OCI-LY1 (cell line): Measurements from ENCODE around the gene CTXN2.

Experiments
- H2AFZ ChIP-seq: fragments of 200-600 bp; sonication (generic), shearing (Covaris generic); 2 replicates; pipeline ENCODE4 v1.6.0; 2014; ENCODE audit warnings: antibody characterized with exemption, mild to moderate bottlenecking, low read length
- H3F3A ChIP-seq: fragments of 200-600 bp; sonication (generic), shearing (Covaris generic); 2 replicates; pipeline ENCODE4 v1.6.0; 2014; ENCODE audit warnings: mild to moderate bottlenecking, antibody characterized with exemption, low read length, moderate library complexity; ENCODE audit not compliant: insufficient read depth
- H3K27ac ChIP-seq: fragments of 200-600 bp; sonication (generic); 2 replicates; pipeline ENCODE4 v1.5.1; 2014; ENCODE audit warnings: low read length, mixed run types, mild to moderate bottlenecking, low read depth; ENCODE audit not compliant: poor library complexity, severe bottlenecking
- H3K27me3 ChIP-seq: fragments of 200-600 bp; sonication (generic); 2 replicates; pipeline ENCODE4 v1.6.0; 2014; ENCODE audit warnings: antibody characterized with exemption, mild to moderate bottlenecking, low read length, moderate library complexity; ENCODE audit not compliant: insufficient read depth
- H3K36me3 ChIP-seq: fragments of 200-600 bp; sonication (generic); 2 replicates; pipeline ENCODE4 v1.6.1; 2014; ENCODE audit warnings: mild to moderate bottlenecking, antibody characterized with exemption, low read length, moderate library complexity, mixed read lengths; ENCODE audit not compliant: insufficient read depth
- H3K4me1 ChIP-seq: fragments of 200-600 bp; sonication (generic); 2 replicates; pipeline ENCODE4 v1.5.1; 2014; ENCODE audit warnings: mild to moderate bottlenecking, low read length, moderate library complexity; ENCODE audit not compliant: insufficient read depth, severe bottlenecking
- H3K4me2 ChIP-seq: fragments of 200-600 bp; sonication (generic), shearing (Covaris generic); 2 replicates; pipeline ENCODE4 v1.6.1; 2014; ENCODE audit warnings: low read length
- H3K4me3 ChIP-seq: fragments of 200-600 bp; sonication (generic); 2 replicates; pipeline ENCODE4 v1.5.1; 2014; ENCODE audit warnings: low read length, low read depth, mild to moderate bottlenecking, mixed read lengths; ENCODE audit not compliant: poor library complexity, severe bottlenecking
- H3K79me2 ChIP-seq: fragments of 200-600 bp; shearing (Covaris generic); 2 replicates; pipeline ENCODE4 v1.6.1; 2016; ENCODE audit warnings: mixed run types, low read length, mixed read lengths; ENCODE audit not compliant: insufficient read depth
- H3K9ac ChIP-seq: fragments of 200-600 bp; sonication (generic), shearing (Covaris generic); 2 replicates; pipeline ENCODE4 v1.6.1; 2014; ENCODE audit warnings: mild to moderate bottlenecking, low read length, mixed read lengths
- H3K9me2 ChIP-seq: fragments of 200-600 bp; sonication (generic), shearing (Covaris generic); 2 replicates; pipeline ENCODE4 v1.6.1; 2014; ENCODE audit warnings: low read depth, mild to moderate bottlenecking, low read length, mixed read lengths
- H3K9me3 ChIP-seq: fragments of 200-600 bp; shearing (Covaris generic); 2 replicates; pipeline ENCODE4 v1.6.1; 2014; ENCODE audit warnings: low read length, mixed read lengths
- H4K20me1 ChIP-seq: fragments of 200-600 bp; sonication (generic), shearing (Covaris generic); 2 replicates; pipeline ENCODE4 v1.6.0; 2016; ENCODE audit warnings: mild to moderate bottlenecking, low read length; ENCODE audit not compliant: insufficient read depth
- CTCF ChIP-seq: fragments of 200-600 bp; sonication (generic), shearing (Covaris generic); IDR thresholded peaks from 2 replicates; pipeline ENCODE4 v1.5.1; 2017; ENCODE audit warnings: mild to moderate bottlenecking, antibody characterized with exemption, low read length, moderate library complexity, mixed read lengths
- EZH2 ChIP-seq: fragments of 200-600 bp; sonication (generic), shearing (Covaris generic); IDR thresholded peaks from 2 replicates; pipeline ENCODE4 v1.8.0; 2017; ENCODE audit warnings: borderline replicate concordance, mixed run types, mild to moderate bottlenecking, antibody characterized with exemption, low read length, moderate library complexity, mixed read lengths

Gene CTXN2

DNA sequence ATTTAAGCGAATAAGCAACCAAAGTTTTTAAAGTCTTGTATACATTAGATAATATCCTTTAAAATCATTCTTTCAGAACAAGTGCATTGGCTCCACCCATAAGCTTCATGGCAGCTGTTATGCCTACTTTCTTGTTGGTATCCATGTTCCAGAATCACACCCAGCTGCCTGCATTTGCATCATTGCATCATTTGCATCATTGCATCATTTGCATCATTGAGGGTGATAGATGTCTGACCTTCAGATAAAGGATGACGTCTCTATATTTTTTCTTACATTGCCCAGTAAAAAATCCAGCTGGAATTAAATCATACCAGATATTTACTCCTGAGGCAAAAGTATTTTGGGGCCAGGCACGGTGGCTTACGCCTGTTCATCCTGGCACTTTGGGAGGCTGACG, 56.9 kb downstream of the CTXN2 start:
- H2AFZ ChIP-seq = no peak overlapping the region
- no peak overlapping the region for H3K27ac ChIP-seq
- H4K20me1 ChIP-seq = no peaks in the 10 kb centered on the region
- H3F3A ChIP-seq = no peaks in the 10 kb centered on the region
- H3K9ac ChIP-seq = no peak overlapping the region
- no peak overlapping the region for H3K4me3 ChIP-seq
- H3K4me2 ChIP-seq = no peak overlapping the region
- H3K27me3 ChIP-seq = no peaks in the 10 kb centered on the region
- H3K36me3 ChIP-seq = no peaks in the 10 kb centered on the region
- H3K4me1 ChIP-seq = no peaks in the 10 kb centered on the region
- H3K9me2 ChIP-seq = no peaks in the 10 kb centered on the region
- no peaks in the 10 kb centered on the region for H3K9me3 ChIP-seq
- TF ChIP-seq CTCF (no peak), EZH2 (no peak)
- no peaks in the 10 kb centered on the region for H3K79me2 ChIP-seq

- no peaks in the 10 kb centered on the region for H3K9me3 ChIP-seq
- H3K4me3 ChIP-seq = no peak overlapping the region
- no peak overlapping the region for H3K27ac ChIP-seq
- TF ChIP-seq EZH2 (no peak), CTCF (peak; percentile 52)
- H3K9ac ChIP-seq = no peak overlapping the region
- no peaks in the 10 kb centered on the region for H4K20me1 ChIP-seq
- H2AFZ ChIP-seq = no peak overlapping the region
- no peaks in the 10 kb centered on the region for H3K27me3 ChIP-seq
- H3F3A ChIP-seq = no peaks in the 10 kb centered on the region
- H3K4me1 ChIP-seq = no peaks in the 10 kb centered on the region
- no peaks in the 10 kb centered on the region for H3K36me3 ChIP-seq
- H3K9me2 ChIP-seq = no peaks in the 10 kb centered on the region
- H3K4me2 ChIP-seq = no peak overlapping the region
- H3K79me2 ChIP-seq = no peaks in the 10 kb centered on the region
Observed at GRCh38 chr15:48250640-48251076, 59.2 kb downstream of the CTXN2 start.

DNA sequence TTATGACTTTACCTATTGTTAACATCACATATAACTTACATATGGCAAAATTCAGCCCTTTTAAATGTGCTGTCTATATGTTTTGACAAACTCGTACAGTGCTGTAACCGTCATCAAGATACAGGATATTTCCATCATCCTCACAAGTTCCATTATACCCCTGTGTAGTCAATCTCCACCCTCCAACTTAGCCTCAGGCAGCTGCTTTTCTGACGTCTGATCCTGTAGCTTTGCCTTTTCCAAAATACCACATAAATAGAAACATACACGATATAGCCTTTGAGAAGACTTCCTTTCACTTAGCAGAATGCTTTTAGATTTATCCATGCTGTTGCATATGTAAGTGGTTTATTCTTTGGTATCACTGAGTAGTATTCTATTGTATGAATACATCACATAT, 61.7 kb downstream of the CTXN2 start:
- no peaks in the 10 kb centered on the region for H3K4me1 ChIP-seq
- no peak overlapping the region for H3K4me3 ChIP-seq
- no peak overlapping the region for H3K27ac ChIP-seq
- TF ChIP-seq CTCF (no peak), EZH2 (no peak)
- H3K36me3 ChIP-seq = no peaks in the 10 kb centered on the region
- H2AFZ ChIP-seq = no peak overlapping the region
- H3K4me2 ChIP-seq = no peak overlapping the region
- H4K20me1 ChIP-seq = no peaks in the 10 kb centered on the region
- H3K9ac ChIP-seq = no peak overlapping the region
- no peaks in the 10 kb centered on the region for H3F3A ChIP-seq
- no peaks in the 10 kb centered on the region for H3K9me3 ChIP-seq
- H3K27me3 ChIP-seq = no peaks in the 10 kb centered on the region
- H3K9me2 ChIP-seq = no peaks in the 10 kb centered on the region
- no peaks in the 10 kb centered on the region for H3K79me2 ChIP-seq
